ENCODE data around the gene ACSM4. TPM values are rescaled to one million over a fixed set of nuclear protein-coding genes. Genes with fewer than 3 reads are reported as not detected.
A peak's percentile ranks its signal among the peaks of the same experiment; 100 is the strongest.

The ACSM4 gene
- total and polyA plus RNA-seq, 9 of the 15 experiments (the other 6 are each of a cell fraction or from before 2014, with no cell fraction given), result not detected

- intact Hi-C loops (cut with micrococcal nuclease) (loop anchor here (5.0 kb wide), 1 partner anchor 61 kb away; no protein-coding TSS in a partner anchor), in situ Hi-C loops (cut with MboI) (loop anchor here (5.0 kb wide), 1 partner anchor 61 kb away; no protein-coding TSS in a partner anchor)
- Histone ChIP-seq H3K36me3 (ENCODE audit: control insufficient read depth, insufficient read depth, low read length) (no peaks in the 10 kb centered on the region), H4K20me1 (replicated peaks; ENCODE audit: control insufficient read depth, insufficient read depth, low read length) (no peaks in the 10 kb centered on the region), H3K27ac (ENCODE audit: extremely low read depth, low read depth, low read length) (no peak overlapping the region), H3K9ac (ENCODE audit: insufficient read depth in 1 of 2, low read depth in 2 of 2, low read length in 2 of 2) (no peak overlapping the region), H2AFZ (ENCODE audit: low read depth, low read length) (no peak overlapping the region), H3K9me3 (replicated peaks; ENCODE audit: control insufficient read depth, insufficient read depth, low read depth, low read length) (no peaks in the 10 kb centered on the region), H3K79me2 (ENCODE audit: control insufficient read depth, insufficient read depth, low read length) (no peaks in the 10 kb centered on the region), H3K4me2 (ENCODE audit: insufficient read depth, low read length) (no peak overlapping the region), H3K4me3 (no peak overlapping the region), H3K27me3 (ENCODE audit: control insufficient read depth in 2 of 2, insufficient read depth in 2 of 2, low read length in 2 of 2) (no peaks in the 10 kb centered on the region), H3K4me1 (replicated peaks in 1 of 2; ENCODE audit: control insufficient read depth in 2 of 2, insufficient read depth in 2 of 2, low read length in 2 of 2) (peaks cover 4 to 21% of the 10 kb centered on the region in 2 experiments; a peak in 4 of 5 replicates), H3K9me1 (ENCODE audit: control insufficient read depth, insufficient read depth, low read length) (no peaks in the 10 kb centered on the region)
- ChIA-PET POLR2A (no interaction called here), CTCF (ENCODE audit: low intra/inter-chr PET ratio) (no interaction called here)
- DNase-seq (ENCODE audit: extremely low read depth in 1 of 4, low spot score in 3 of 4) (peak in 1 of 4 experiments; percentile 69), FAIRE-seq (peak; percentile 86), ATAC-seq (peak; percentile 78)
- WGBS (ENCODE audit: insufficient coverage, low coverage, missing lambda C conversion rate), result 53% methylated on average over 2 of the region's 2 CpGs
- no TSS peak for BruUV-seq (replicated peaks)
- no peak for TF ChIP-seq RHOXF2B (CRISPR knock-in tag; conservative IDR thresholded peaks at IDR 0.05)
- no peak for TF ChIP-seq TBP (optimal IDR thresholded peaks at IDR 0.05; ENCODE audit: low read depth, low read length)
- TF ChIP-seq KHSRP (IDR thresholded peaks at IDR 0.05), result no peak
- TF ChIP-seq NFIC (IDR thresholded peaks at IDR 0.05), result peak; percentile 91
- TF ChIP-seq MTA1 (IDR thresholded peaks at IDR 0.05; ENCODE audit: borderline replicate concordance), result no peak
- peak; percentile 41 for TF ChIP-seq CTBP1 (IDR thresholded peaks at IDR 0.05; ENCODE audit: borderline replicate concordance)
- TF ChIP-seq SETDB1 (IDR thresholded peaks at IDR 0.05; ENCODE audit: low read length), result no peak
- no peak for TF ChIP-seq THRAP3 (IDR thresholded peaks at IDR 0.05; ENCODE audit: borderline replicate concordance)
- TF ChIP-seq TRIM24 (IDR thresholded peaks at IDR 0.05), result peak; percentile 35 to 44; a peak in 1 of 4 replicates
- TF ChIP-seq MAFF (IDR thresholded peaks at IDR 0.05; ENCODE audit: low read length), result peak; percentile 3; the same call in 1 of the 2 replicates
- TF ChIP-seq HNRNPH1 (optimal IDR thresholded peaks at IDR 0.05; ENCODE audit: low read depth, low read length), result no peak
- no peak for TF ChIP-seq MEF2D (tag; conservative IDR thresholded peaks at IDR 0.05; ENCODE audit: low read depth)
- TF ChIP-seq HDAC2 (IDR thresholded peaks at IDR 0.05), result 0 out of 2 replicates have a peak, but pooled peaks have one; percentile 20
- TF ChIP-seq ELF4 (CRISPR knock-in tag; IDR thresholded peaks at IDR 0.05), result no peak
- TF ChIP-seq OTX1 (CRISPR knock-in tag; IDR thresholded peaks at IDR 0.05), result no peak
- TF ChIP-seq CBFA2T3 (IDR thresholded peaks at IDR 0.05), result peak; percentile 38; the same call in 1 of the 2 replicates
- no peak for TF ChIP-seq SNRNP70 (optimal IDR thresholded peaks at IDR 0.05; ENCODE audit: low read depth, low read length)
- no peak for TF ChIP-seq RBM39 (optimal IDR thresholded peaks at IDR 0.05; ENCODE audit: low read depth, low read length)
- peak; percentile 91 for TF ChIP-seq C11orf30 (IDR thresholded peaks at IDR 0.05; ENCODE audit: low read depth)
- TF ChIP-seq STAG1 (CRISPR knock-in tag; IDR thresholded peaks at IDR 0.05; ENCODE audit: borderline replicate concordance), result no peak
- peak; percentile 82 for TF ChIP-seq MAFG (tag; conservative IDR thresholded peaks at IDR 0.05)
- TF ChIP-seq TARDBP (IDR thresholded peaks at IDR 0.05), result no peak
- no peak for TF ChIP-seq ZZZ3 (IDR thresholded peaks at IDR 0.05)
- TF ChIP-seq ID3 (CRISPR knock-in tag; IDR thresholded peaks at IDR 0.05), result no peak
- no peak for TF ChIP-seq ID3 (tag; IDR thresholded peaks at IDR 0.05)
- no peak for TF ChIP-seq SMARCC2 (IDR thresholded peaks at IDR 0.05; ENCODE audit: low read depth)
Observed at GRCh38 chr12:7303230-7303629, 642 bp upstream of the ACSM4 start.
